GM04503 (cell line): Measurements from ENCODE around the gene TMEM167A.
A peak's percentile ranks its signal among the peaks of the same experiment; 100 is the strongest.
"Not testable (repeated sequence)": the region's sequence is repeated elsewhere in the genome, so short reads cannot be mapped to it uniquely, and the experiment has no call there.

Experiments used
- DNase-seq: peaks from one replicate; pipeline ENCODE4 v3.0.0-alpha.2; 2012; ENCODE audit warnings: low read depth

Gene TMEM167A

GRCh38 chr5:83090169-83090568 is 13.0 kb upstream of the TMEM167A start:
- DNase-seq: no peak

- no peak for DNase-seq
These were observed 7.9 kb upstream of the TMEM167A start for GRCh38 chr5:83085106-83085505.

- DNase-seq: peak; percentile 14
These were observed 7.1 kb upstream of the TMEM167A start for GRCh38 chr5:83084336-83084735.

- DNase-seq: no peak
These were observed 5.6 kb upstream of the TMEM167A start for GRCh38 chr5:83082750-83083149.

GRCh38 chr5:83077662-83078261 is 568 bp upstream of the TMEM167A start:
- DNase-seq: no peak

- DNase-seq: no peak
These were observed 4.2 kb downstream of the TMEM167A start for GRCh38 chr5:83072966-83073365.

- no peak for DNase-seq
These were observed 5.7 kb downstream of the TMEM167A start for GRCh38 chr5:83071286-83072051.

GRCh38 chr5:83069096-83069799 is 7.9 kb downstream of the TMEM167A start:
- no peak for DNase-seq

GRCh38 chr5:83067377-83067776 is 9.8 kb downstream of the TMEM167A start:
- not testable (repeated sequence) for DNase-seq

- DNase-seq: no peak
These were observed 10.6 kb downstream of the TMEM167A start for GRCh38 chr5:83066548-83067110.

- no peak for DNase-seq
These were observed 17.9 kb downstream of the TMEM167A start for GRCh38 chr5:83059341-83059740.

GRCh38 chr5:83058726-83059125 is 18.5 kb downstream of the TMEM167A start:
- DNase-seq: no peak

- DNase-seq: no peak
These were observed 22.0 kb downstream of the TMEM167A start for GRCh38 chr5:83055166-83055565.

GRCh38 chr5:83050723-83051340 is 26.4 kb downstream of the TMEM167A start:
- no peak for DNase-seq

- no peak for DNase-seq
These were observed 27.8 kb downstream of the TMEM167A start for GRCh38 chr5:83049370-83049885.

GRCh38 chr5:83048811-83049210 is 28.4 kb downstream of the TMEM167A start:
- DNase-seq: no peak

- no peak for DNase-seq
These were observed 28.9 kb downstream of the TMEM167A start for GRCh38 chr5:83048277-83048676.

GRCh38 chr5:83044926-83045325 is 32.3 kb downstream of the TMEM167A start:
- DNase-seq: no peak

- DNase-seq: no peak
These were observed 34.7 kb downstream of the TMEM167A start for GRCh38 chr5:83042507-83042906.

GRCh38 chr5:83038924-83039323 is 38.3 kb downstream of the TMEM167A start:
- no peak for DNase-seq

GRCh38 chr5:83036991-83037575 is 40.1 kb downstream of the TMEM167A start:
- DNase-seq: no peak
